Measurements from ENCODE around the gene TMTC1.

DNA sequence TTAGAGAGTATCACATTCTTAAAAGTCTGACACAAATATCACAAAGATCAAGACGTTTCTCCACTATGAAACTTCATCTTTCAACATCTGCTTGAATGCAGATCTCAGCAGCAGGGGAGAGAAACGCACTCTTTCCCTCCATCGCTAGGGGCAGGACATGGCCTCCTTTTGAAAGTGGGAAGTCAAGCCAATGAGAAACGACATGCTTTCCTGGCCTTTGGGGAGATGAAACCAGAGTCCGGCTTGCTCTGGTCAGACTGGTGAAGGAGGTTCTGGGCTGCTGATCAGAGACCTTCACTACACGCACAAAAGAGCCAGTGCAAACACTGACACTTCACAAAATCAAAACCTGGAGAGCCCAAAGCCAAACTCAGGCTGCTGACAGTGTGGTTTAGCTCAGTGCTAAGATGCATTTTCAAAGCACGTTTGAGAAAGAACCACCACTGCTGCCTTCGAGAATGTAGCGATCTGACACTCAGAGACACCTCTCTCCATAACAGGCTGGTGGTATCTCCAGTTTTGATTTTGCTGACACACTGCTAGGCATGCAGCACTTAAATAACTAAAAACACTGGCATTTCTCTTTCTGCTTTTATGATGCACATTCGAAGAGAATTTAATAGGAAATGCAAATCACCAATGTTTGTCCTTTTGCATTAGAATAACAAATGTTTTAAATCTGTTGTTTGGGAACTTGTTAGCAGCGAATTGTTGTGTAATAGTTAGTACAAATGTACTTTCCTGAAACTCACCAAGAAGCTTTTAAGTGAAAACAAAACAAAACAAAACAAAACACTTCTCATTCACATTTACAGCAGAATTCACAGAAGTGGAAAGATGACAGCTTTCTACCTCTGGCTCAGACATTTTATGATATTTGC is 192.4 kb downstream of the TMTC1 start:
- TF ChIP-seq EP300 (IDR thresholded peaks at IDR 0.05; ENCODE audit: borderline replicate concordance) (no peak), RAD21 (IDR thresholded peaks at IDR 0.05; ENCODE audit: low read depth) (no peak), NFIC (IDR thresholded peaks at IDR 0.05) (no peak), CEBPB (IDR thresholded peaks at IDR 0.05) (no peak), TAF1 (IDR thresholded peaks at IDR 0.05; ENCODE audit: low read depth) (no peak), EGR1 (IDR thresholded peaks at IDR 0.05) (no peak), ZBTB7A (IDR thresholded peaks at IDR 0.05; ENCODE audit: low read depth) (no peak)
- TF ChIP-seq, protein P1, sequence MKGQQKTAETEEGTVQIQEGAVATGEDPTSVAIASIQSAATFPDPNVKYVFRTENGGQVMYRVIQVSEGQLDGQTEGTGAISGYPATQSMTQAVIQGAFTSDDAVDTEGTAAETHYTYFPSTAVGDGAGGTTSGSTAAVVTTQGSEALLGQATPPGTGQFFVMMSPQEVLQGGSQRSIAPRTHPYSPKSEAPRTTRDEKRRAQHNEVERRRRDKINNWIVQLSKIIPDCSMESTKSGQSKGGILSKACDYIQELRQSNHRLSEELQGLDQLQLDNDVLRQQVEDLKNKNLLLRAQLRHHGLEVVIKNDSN (IDR thresholded peaks at IDR 0.05): no peak
- TF ChIP-seq, protein P2, sequence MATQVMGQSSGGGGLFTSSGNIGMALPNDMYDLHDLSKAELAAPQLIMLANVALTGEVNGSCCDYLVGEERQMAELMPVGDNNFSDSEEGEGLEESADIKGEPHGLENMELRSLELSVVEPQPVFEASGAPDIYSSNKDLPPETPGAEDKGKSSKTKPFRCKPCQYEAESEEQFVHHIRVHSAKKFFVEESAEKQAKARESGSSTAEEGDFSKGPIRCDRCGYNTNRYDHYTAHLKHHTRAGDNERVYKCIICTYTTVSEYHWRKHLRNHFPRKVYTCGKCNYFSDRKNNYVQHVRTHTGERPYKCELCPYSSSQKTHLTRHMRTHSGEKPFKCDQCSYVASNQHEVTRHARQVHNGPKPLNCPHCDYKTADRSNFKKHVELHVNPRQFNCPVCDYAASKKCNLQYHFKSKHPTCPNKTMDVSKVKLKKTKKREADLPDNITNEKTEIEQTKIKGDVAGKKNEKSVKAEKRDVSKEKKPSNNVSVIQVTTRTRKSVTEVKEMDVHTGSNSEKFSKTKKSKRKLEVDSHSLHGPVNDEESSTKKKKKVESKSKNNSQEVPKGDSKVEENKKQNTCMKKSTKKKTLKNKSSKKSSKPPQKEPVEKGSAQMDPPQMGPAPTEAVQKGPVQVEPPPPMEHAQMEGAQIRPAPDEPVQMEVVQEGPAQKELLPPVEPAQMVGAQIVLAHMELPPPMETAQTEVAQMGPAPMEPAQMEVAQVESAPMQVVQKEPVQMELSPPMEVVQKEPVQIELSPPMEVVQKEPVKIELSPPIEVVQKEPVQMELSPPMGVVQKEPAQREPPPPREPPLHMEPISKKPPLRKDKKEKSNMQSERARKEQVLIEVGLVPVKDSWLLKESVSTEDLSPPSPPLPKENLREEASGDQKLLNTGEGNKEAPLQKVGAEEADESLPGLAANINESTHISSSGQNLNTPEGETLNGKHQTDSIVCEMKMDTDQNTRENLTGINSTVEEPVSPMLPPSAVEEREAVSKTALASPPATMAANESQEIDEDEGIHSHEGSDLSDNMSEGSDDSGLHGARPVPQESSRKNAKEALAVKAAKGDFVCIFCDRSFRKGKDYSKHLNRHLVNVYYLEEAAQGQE (IDR thresholded peaks at IDR 0.05; ENCODE audit: low read depth): no peak
